Glutamatergic neuron (in vitro differentiated cells): Measurements from ENCODE around the gene FANCL. TPM values are rescaled to one million over a fixed set of nuclear protein-coding genes. Genes with fewer than 3 reads are reported as not detected.
A peak's percentile ranks its signal among the peaks of the same experiment; 100 is the strongest.
"Not testable (repeated sequence)": the region's sequence is repeated elsewhere in the genome, so short reads cannot be mapped to it uniquely, and the experiment has no call there.

ENCODE experiments used
- DNase-seq: peaks from one replicate; pipeline ENCODE4 v3.0.0; 2022
- H3K27ac Mint-ChIP-seq: one replicate; pipeline ENCODE4 v1.8.0; 2020; ENCODE audit warnings: mild to moderate bottlenecking, mixed read lengths, inconsistent platforms; ENCODE audit not compliant: unreplicated experiment
- H3K27me3 Mint-ChIP-seq: one replicate; pipeline ENCODE4 v1.8.0; 2020; ENCODE audit warnings: mild to moderate bottlenecking, moderate library complexity, mixed read lengths, inconsistent platforms; ENCODE audit not compliant: unreplicated experiment
- H3K36me3 Mint-ChIP-seq: one replicate; pipeline ENCODE4 v1.8.0; 2020; ENCODE audit warnings: mild to moderate bottlenecking, mixed read lengths, inconsistent platforms; ENCODE audit not compliant: unreplicated experiment
- H3K4me1 Mint-ChIP-seq: one replicate; pipeline ENCODE4 v1.8.0; 2020; ENCODE audit warnings: mild to moderate bottlenecking, low read depth, mixed read lengths, inconsistent platforms; ENCODE audit not compliant: unreplicated experiment
- H3K4me3 Mint-ChIP-seq: one replicate; pipeline ENCODE4 v1.8.0; 2020; ENCODE audit warnings: mild to moderate bottlenecking, mixed read lengths, inconsistent platforms; ENCODE audit not compliant: unreplicated experiment
- H3K9me3 Mint-ChIP-seq: one replicate; pipeline ENCODE4 v1.8.0; 2020; ENCODE audit warnings: mild to moderate bottlenecking, moderate library complexity, mixed read lengths, inconsistent platforms; ENCODE audit not compliant: unreplicated experiment
- CTCF ChIP-seq: fragments of 200-600 bp; sonication (generic); IDR thresholded peaks from one replicate; pipeline ENCODE4 v1.5.0; 2021; ENCODE audit not compliant: partially characterized antibody, unreplicated experiment
- total RNA-seq: library from RNA; stranded (reverse); fragmentation: NEBNext Ultra II Directional; extraction: Animal tissue kit (Norgen Biotek cat#: 25700); gene quantifications from one replicate; pipeline ENCODE4 v1.2.1, GENCODE V29; 2021; ENCODE audit not compliant: unreplicated experiment

Gene FANCL
- total RNA-seq, 1 donor from 2014 or later: 16.5 TPM

DNA sequence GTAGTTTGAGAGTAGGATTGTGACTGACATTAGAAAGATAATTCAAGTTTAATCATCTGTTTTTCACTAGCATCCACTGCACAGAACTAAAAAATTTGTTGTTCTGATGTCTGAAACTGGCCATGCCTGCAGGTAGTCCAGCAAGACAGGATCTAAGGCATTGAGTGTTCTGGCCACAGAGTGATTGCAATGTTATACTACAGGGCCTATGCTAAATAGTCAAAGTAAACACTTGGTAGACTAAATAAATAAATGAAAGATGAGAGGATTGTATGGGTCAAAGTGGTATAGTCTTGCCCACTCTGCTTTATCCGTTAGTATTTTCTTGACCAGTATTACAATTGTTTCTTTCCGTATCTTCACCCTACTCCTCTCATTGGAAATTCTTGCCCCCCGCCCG, 27.6 kb upstream of the FANCL start:
- no peaks in the 10 kb centered on the region for H3K27me3 Mint-ChIP-seq
- no peaks in the 10 kb centered on the region for H3K9me3 Mint-ChIP-seq
- H3K4me1 Mint-ChIP-seq: no peaks in the 10 kb centered on the region
- no peak overlapping the region for H3K27ac Mint-ChIP-seq
- no peak for DNase-seq
- TF ChIP-seq CTCF: no peak
- H3K36me3 Mint-ChIP-seq: no peaks in the 10 kb centered on the region
- H3K4me3 Mint-ChIP-seq: no peak overlapping the region

GRCh38 chr2:58266211-58266610, 25.1 kb upstream of the FANCL start:
- H3K4me3 Mint-ChIP-seq: no peak overlapping the region
- H3K4me1 Mint-ChIP-seq: no peaks in the 10 kb centered on the region
- H3K36me3 Mint-ChIP-seq: no peaks in the 10 kb centered on the region
- H3K9me3 Mint-ChIP-seq: no peaks in the 10 kb centered on the region
- no peak for TF ChIP-seq CTCF
- no peak overlapping the region for H3K27ac Mint-ChIP-seq
- DNase-seq: no peak
- H3K27me3 Mint-ChIP-seq: no peaks in the 10 kb centered on the region

DNA sequence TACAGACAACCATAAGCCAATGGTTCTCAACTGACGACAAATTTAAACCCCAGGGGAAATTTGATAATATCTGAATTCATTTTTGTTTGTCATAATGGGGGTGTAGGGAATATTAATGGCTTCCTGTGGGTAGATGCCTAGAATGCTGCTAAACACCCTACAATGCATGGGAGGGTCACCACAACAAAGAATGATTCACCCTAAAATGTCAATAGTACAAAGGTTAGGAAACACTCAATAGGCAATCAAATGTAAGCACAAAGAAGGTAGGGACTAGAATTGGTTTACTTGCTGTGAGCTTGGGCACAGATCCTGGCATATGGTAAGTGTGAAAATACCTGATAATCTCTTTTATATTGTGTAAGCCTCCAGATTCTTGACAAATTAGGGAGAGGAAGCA, 20.1 kb upstream of the FANCL start:
- H3K27me3 Mint-ChIP-seq: no peaks in the 10 kb centered on the region
- no peak overlapping the region for H3K4me3 Mint-ChIP-seq
- H3K27ac Mint-ChIP-seq: no peak overlapping the region
- H3K4me1 Mint-ChIP-seq: no peaks in the 10 kb centered on the region
- TF ChIP-seq CTCF: no peak
- H3K36me3 Mint-ChIP-seq: no peaks in the 10 kb centered on the region
- H3K9me3 Mint-ChIP-seq: no peaks in the 10 kb centered on the region
- DNase-seq: no peak

GRCh38 chr2:58258456-58258855, 17.3 kb upstream of the FANCL start:
- H3K36me3 Mint-ChIP-seq, H3K27ac Mint-ChIP-seq, H3K4me3 Mint-ChIP-seq, H3K4me1 Mint-ChIP-seq, DNase-seq, H3K9me3 Mint-ChIP-seq, H3K27me3 Mint-ChIP-seq: not testable (repeated sequence)

- not testable (repeated sequence) for H3K4me1 Mint-ChIP-seq, H3K27me3 Mint-ChIP-seq, H3K27ac Mint-ChIP-seq, H3K4me3 Mint-ChIP-seq, H3K36me3 Mint-ChIP-seq, H3K9me3 Mint-ChIP-seq, DNase-seq
Observed at GRCh38 chr2:58251331-58252201, 10.4 kb upstream of the FANCL start.

DNA sequence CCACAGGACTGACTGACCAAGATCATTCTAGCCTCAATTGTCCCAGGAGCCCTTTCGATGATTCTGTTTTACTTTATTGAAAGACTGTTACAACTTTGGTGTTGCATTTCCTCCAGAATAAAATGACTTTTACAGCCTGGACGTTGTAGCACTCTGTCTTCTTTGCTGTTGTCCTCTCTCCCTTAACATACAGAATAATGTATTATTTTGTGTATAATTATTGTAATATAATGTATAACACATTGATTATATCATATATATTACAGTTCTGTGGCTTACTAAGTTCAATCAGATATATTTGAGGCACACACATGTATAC, 380 bp upstream of the FANCL start:
- H3K9me3 Mint-ChIP-seq: no peaks in the 10 kb centered on the region
- H3K36me3 Mint-ChIP-seq: no peaks in the 10 kb centered on the region
- no peaks in the 10 kb centered on the region for H3K27me3 Mint-ChIP-seq
- TF ChIP-seq CTCF: no peak
- no peak for DNase-seq
- peaks cover 9% of the 10 kb centered on the region for H3K4me1 Mint-ChIP-seq
- peak overlapping the region; percentile 84 for H3K27ac Mint-ChIP-seq
- H3K4me3 Mint-ChIP-seq: peak overlapping the region; percentile 95
